ENCODE measurements around the gene PRUNE2. TPM values are rescaled to one million over a fixed set of nuclear protein-coding genes. Genes with fewer than 3 reads are reported as not detected.
A peak's percentile ranks its signal among the peaks of the same experiment; 100 is the strongest.

The PRUNE2 gene
- total RNA-seq, 5 donors from 2014 or later (not counting 1 experiment from before 2014, with no cell fraction given) = 0.20 to 0.76 (median 0.45) TPM

GRCh38 chr9:76650692-76651091, 255.2 kb downstream of the PRUNE2 start:
- H3K27ac Mint-ChIP-seq = peak overlapping the region; percentile 62 to 79
- Histone ChIP-seq H3K4me3 (ENCODE audit: control insufficient read depth in 1 of 2, extremely low read depth in 1 of 2, low read length in 1 of 2) (peak overlapping the region in 1 of 2 donors; percentile 43), H3K27ac (ENCODE audit: low read length) (peak overlapping the region; percentile 32), H3K9me3 (no peaks in the 10 kb centered on the region), H3K4me1 (ENCODE audit: control insufficient read depth in 1 of 2, extremely low read depth in 1 of 2, insufficient read depth in 2 of 2, low read length in 2 of 2) (peaks cover 6 to 10% of the 10 kb centered on the region in 2 experiments), H3K36me3 (ENCODE audit: control insufficient read depth in 2 of 2, extremely low read depth in 1 of 2, insufficient read depth in 1 of 2, low read length in 1 of 2) (no peaks in the 10 kb centered on the region), H3K27me3 (replicated peaks in 1 of 2; ENCODE audit: control insufficient read depth in 2 of 2, extremely low read depth in 1 of 2, insufficient read depth in 2 of 2, low read length in 1 of 2) (no peaks in the 10 kb centered on the region)
- peaks cover 34 to 39% (median 35%) of the 10 kb centered on the region in 3 donors for H3K4me1 Mint-ChIP-seq
- CTCF ChIA-PET = interaction anchor here (0.5 to 1.0 kb wide), 5 partner anchors 10 to 301 kb away, joined by 3 to 4 read pairs (median 3); no protein-coding TSS in a partner anchor
- no peaks in the 10 kb centered on the region for H3K9me3 Mint-ChIP-seq
- no peak for ATAC-seq (replicated peaks in 1 of 4)
- 0% methylated on average over 1 of the region's 2 CpGs for WGBS (ENCODE audit: insufficient coverage)
- no peaks in the 10 kb centered on the region for H3K36me3 Mint-ChIP-seq
- POLR2A ChIA-PET = interaction anchor here in 1 of 2 donors (0.6 to 0.7 kb wide), 3 partner anchors 13 to 609 kb away, joined by 3 to 4 read pairs (median 3); no protein-coding TSS in a partner anchor
- peak overlapping the region; percentile 65 to 77 (median 75) for H3K4me3 Mint-ChIP-seq
- DNase-seq = no peak
- H3K27me3 Mint-ChIP-seq = no peaks in the 10 kb centered on the region

- Mint-ChIP-seq H3K36me3 (peaks cover under 1% of the 10 kb centered on the region), H3K27me3 (no peaks in the 10 kb centered on the region), H3K4me3 (no peak overlapping the region), H3K9me3 (no peaks in the 10 kb centered on the region), H3K4me1 (peaks cover 27 to 32% (median 28%) of the 10 kb centered on the region in 3 donors), H3K27ac (no peak overlapping the region)
- ChIA-PET POLR2A (interaction anchor here (0.7 kb wide), 2 partner anchors 127 to 188 kb away, joined by 3 to 6 read pairs; no protein-coding TSS in a partner anchor), CTCF (interaction anchor here in 1 of 2 donors (0.6 to 1.0 kb wide), 3 partner anchors 204 to 300 kb away, joined by 3 read pairs; no protein-coding TSS in a partner anchor)
- H3K27ac ChIP-seq (ENCODE audit: low read length) = no peak overlapping the region
- no peaks in the 10 kb centered on the region for H3K36me3 ChIP-seq (ENCODE audit: control insufficient read depth in 2 of 2, extremely low read depth in 1 of 2, insufficient read depth in 1 of 2, low read length in 1 of 2)
- H3K9me3 ChIP-seq = no peaks in the 10 kb centered on the region
- peaks cover 4 to 10% of the 10 kb centered on the region in 2 experiments for H3K4me1 ChIP-seq (ENCODE audit: control insufficient read depth in 1 of 2, extremely low read depth in 1 of 2, insufficient read depth in 2 of 2, low read length in 2 of 2)
- no peak for DNase-seq
- no peaks in the 10 kb centered on the region for H3K27me3 ChIP-seq (replicated peaks in 1 of 2; ENCODE audit: control insufficient read depth in 2 of 2, extremely low read depth in 1 of 2, insufficient read depth in 2 of 2, low read length in 1 of 2)
- H3K4me3 ChIP-seq (ENCODE audit: control insufficient read depth in 1 of 2, extremely low read depth in 1 of 2, low read length in 1 of 2) = no peak overlapping the region
- WGBS (ENCODE audit: insufficient coverage) = 100% methylated on average over 2 of the region's 2 CpGs
- ATAC-seq (replicated peaks in 1 of 4) = no peak
These were observed 256.0 kb downstream of the PRUNE2 start for GRCh38 chr9:76649894-76650293.

DNA sequence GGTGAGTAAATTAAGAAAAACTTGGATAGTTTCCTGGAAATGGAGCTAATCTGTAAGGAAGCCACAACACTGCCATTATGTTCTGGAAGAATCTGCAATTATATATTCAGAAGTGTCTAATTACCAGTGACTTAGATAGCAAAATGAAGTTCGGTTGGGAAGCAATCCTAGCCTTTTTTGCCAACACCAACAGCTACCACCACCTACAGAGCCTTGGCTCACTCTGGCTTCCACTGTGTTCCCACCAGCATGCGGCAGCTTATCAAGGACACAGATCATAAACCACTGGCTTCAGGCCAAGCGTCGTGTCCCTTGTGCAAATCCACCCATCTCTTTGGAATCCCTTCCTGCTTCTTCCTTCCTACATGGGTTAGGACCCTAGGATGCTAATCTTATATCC, 259.7 kb downstream of the PRUNE2 start:
- ATAC-seq (replicated peaks in 1 of 4) (no peak), DNase-seq (no peak)
- peaks cover 4% of the 10 kb centered on the region for H3K36me3 Mint-ChIP-seq
- H3K27ac Mint-ChIP-seq = no peak overlapping the region
- no peaks in the 10 kb centered on the region for H3K27me3 Mint-ChIP-seq
- peaks cover 4 to 7% of the 10 kb centered on the region in 2 experiments for H3K4me1 ChIP-seq (ENCODE audit: control insufficient read depth in 1 of 2, extremely low read depth in 1 of 2, insufficient read depth in 2 of 2, low read length in 2 of 2)
- POLR2A ChIA-PET = no interaction called here
- no peaks in the 10 kb centered on the region for H3K27me3 ChIP-seq (replicated peaks in 1 of 2; ENCODE audit: control insufficient read depth in 2 of 2, extremely low read depth in 1 of 2, insufficient read depth in 2 of 2, low read length in 1 of 2)
- CTCF ChIA-PET = interaction anchor here in 1 of 2 donors (1.2 kb wide), 1 partner anchor 9 kb away, joined by 3 read pairs; no protein-coding TSS in a partner anchor
- H3K9me3 ChIP-seq = no peaks in the 10 kb centered on the region
- H3K4me3 Mint-ChIP-seq = no peak overlapping the region
- 94% methylated on average over 4 of the region's 4 CpGs for WGBS (ENCODE audit: insufficient coverage)
- H3K4me1 Mint-ChIP-seq = peaks cover 10 to 11% (median 10%) of the 10 kb centered on the region in 3 donors
- H3K9me3 Mint-ChIP-seq = no peaks in the 10 kb centered on the region
- H3K27ac ChIP-seq (ENCODE audit: low read length) = no peak overlapping the region
- H3K4me3 ChIP-seq (ENCODE audit: control insufficient read depth in 1 of 2, extremely low read depth in 1 of 2, low read length in 1 of 2) = no peak overlapping the region
- H3K36me3 ChIP-seq (ENCODE audit: control insufficient read depth in 2 of 2, extremely low read depth in 1 of 2, insufficient read depth in 1 of 2, low read length in 1 of 2) = no peaks in the 10 kb centered on the region

- no peaks in the 10 kb centered on the region for H3K9me3 Mint-ChIP-seq
- DNase-seq = no peak
- CTCF ChIA-PET = interaction anchor here (0.5 to 0.9 kb wide), 3 partner anchors 14 to 525 kb away, joined by 3 to 8 read pairs (median 3); no protein-coding TSS in a partner anchor
These were observed 261.2 kb downstream of the PRUNE2 start for GRCh38 chr9:76644647-76645250.

DNA sequence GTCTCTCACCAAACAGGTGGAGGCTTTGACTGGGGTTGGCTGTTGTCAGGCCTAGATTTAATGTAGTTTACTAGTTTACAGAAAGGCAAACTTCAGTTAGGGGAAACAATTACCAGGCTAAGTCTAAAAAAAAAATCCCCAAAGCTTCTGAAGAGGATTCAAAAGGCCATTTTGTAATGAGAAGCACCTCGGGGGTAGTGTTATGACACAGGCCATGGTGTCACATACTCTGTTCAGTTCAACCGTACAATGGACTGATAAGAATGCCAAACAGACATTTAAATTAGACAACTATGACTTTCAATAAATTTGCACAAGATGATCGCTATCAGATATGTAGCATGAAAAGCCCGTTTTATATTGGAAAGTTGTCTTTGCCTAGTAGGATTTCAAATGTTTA, 261.7 kb downstream of the PRUNE2 start:
- CTCF ChIA-PET = interaction anchor here in 1 of 2 donors (0.5 kb wide), 1 partner anchor 526 kb away, joined by 3 read pairs; no protein-coding TSS in a partner anchor
- WGBS (ENCODE audit: insufficient coverage) = no CpG with 5 or more reads among the region's 4 CpGs
- DNase-seq = no peak
- Mint-ChIP-seq H3K27ac (no peak overlapping the region), H3K36me3 (peaks cover 4% of the 10 kb centered on the region), H3K4me1 (peaks cover 0 to 2% (median 0%) of the 10 kb centered on the region in 3 donors), H3K4me3 (no peak overlapping the region), H3K27me3 (no peaks in the 10 kb centered on the region), H3K9me3 (no peaks in the 10 kb centered on the region)
- no peaks in the 10 kb centered on the region for H3K27me3 ChIP-seq (replicated peaks in 1 of 2; ENCODE audit: control insufficient read depth in 2 of 2, extremely low read depth in 1 of 2, insufficient read depth in 2 of 2, low read length in 1 of 2)
- H3K27ac ChIP-seq (ENCODE audit: low read length) = no peak overlapping the region
- POLR2A ChIA-PET = no interaction called here
- H3K9me3 ChIP-seq = no peaks in the 10 kb centered on the region
- H3K4me3 ChIP-seq (ENCODE audit: control insufficient read depth in 1 of 2, extremely low read depth in 1 of 2, low read length in 1 of 2) = no peak overlapping the region
- H3K4me1 ChIP-seq (ENCODE audit: control insufficient read depth in 1 of 2, extremely low read depth in 1 of 2, insufficient read depth in 2 of 2, low read length in 2 of 2) = no peaks in the 10 kb centered on the region
- no peaks in the 10 kb centered on the region for H3K36me3 ChIP-seq (ENCODE audit: control insufficient read depth in 2 of 2, extremely low read depth in 1 of 2, insufficient read depth in 1 of 2, low read length in 1 of 2)
- no peak for ATAC-seq (replicated peaks in 1 of 4)

More at GRCh38 chr9:76644647-76645250, 261.2 kb downstream of the PRUNE2 start:
- POLR2A ChIA-PET = no interaction called here
- H3K4me3 ChIP-seq (ENCODE audit: control insufficient read depth in 1 of 2, extremely low read depth in 1 of 2, low read length in 1 of 2) = no peak overlapping the region
- Mint-ChIP-seq H3K36me3 (peaks cover 4% of the 10 kb centered on the region), H3K27me3 (no peaks in the 10 kb centered on the region), H3K4me1 (peaks cover 0 to 2% (median 0%) of the 10 kb centered on the region in 3 donors), H3K27ac (no peak overlapping the region), H3K4me3 (no peak overlapping the region)
- no peaks in the 10 kb centered on the region for H3K27me3 ChIP-seq (replicated peaks in 1 of 2; ENCODE audit: control insufficient read depth in 2 of 2, extremely low read depth in 1 of 2, insufficient read depth in 2 of 2, low read length in 1 of 2)
- ATAC-seq (replicated peaks in 1 of 4) = no peak
- H3K4me1 ChIP-seq (ENCODE audit: control insufficient read depth in 1 of 2, extremely low read depth in 1 of 2, insufficient read depth in 2 of 2, low read length in 2 of 2) = no peaks in the 10 kb centered on the region
- H3K36me3 ChIP-seq (ENCODE audit: control insufficient read depth in 2 of 2, extremely low read depth in 1 of 2, insufficient read depth in 1 of 2, low read length in 1 of 2) = no peaks in the 10 kb centered on the region
- WGBS (ENCODE audit: insufficient coverage) = 91% methylated on average over 5 of the region's 10 CpGs
- H3K9me3 ChIP-seq = no peaks in the 10 kb centered on the region
- H3K27ac ChIP-seq (ENCODE audit: low read length) = no peak overlapping the region

GRCh38 chr9:76643399-76644117, 262.4 kb downstream of the PRUNE2 start:
- no peak overlapping the region for H3K27ac ChIP-seq (ENCODE audit: low read length)
- no peaks in the 10 kb centered on the region for H3K9me3 Mint-ChIP-seq

More at GRCh38 chr9:76643399-76644117, 262.4 kb downstream of the PRUNE2 start:
- Mint-ChIP-seq H3K36me3 (peaks cover 4% of the 10 kb centered on the region), H3K27me3 (no peaks in the 10 kb centered on the region), H3K4me1 (peaks cover 0 to 2% (median 0%) of the 10 kb centered on the region in 3 donors), H3K27ac (no peak overlapping the region), H3K4me3 (no peak overlapping the region)
- Histone ChIP-seq H3K36me3 (ENCODE audit: control insufficient read depth in 2 of 2, extremely low read depth in 1 of 2, insufficient read depth in 1 of 2, low read length in 1 of 2) (no peaks in the 10 kb centered on the region), H3K4me3 (ENCODE audit: control insufficient read depth in 1 of 2, extremely low read depth in 1 of 2, low read length in 1 of 2) (no peak overlapping the region), H3K9me3 (no peaks in the 10 kb centered on the region), H3K4me1 (ENCODE audit: control insufficient read depth in 1 of 2, extremely low read depth in 1 of 2, insufficient read depth in 2 of 2, low read length in 2 of 2) (no peaks in the 10 kb centered on the region), H3K27me3 (replicated peaks in 1 of 2; ENCODE audit: control insufficient read depth in 2 of 2, extremely low read depth in 1 of 2, insufficient read depth in 2 of 2, low read length in 1 of 2) (no peaks in the 10 kb centered on the region)
- CTCF ChIA-PET = no interaction called here
- 70% methylated on average over 1 of the region's 6 CpGs for WGBS (ENCODE audit: insufficient coverage)
- POLR2A ChIA-PET = no interaction called here
- ATAC-seq (replicated peaks in 1 of 4) = no peak
- DNase-seq = no peak

All from T-cell (primary cell).